Measurements from ENCODE around the gene DGUOK.
"Not testable (repeated sequence)": the region's sequence is repeated elsewhere in the genome, so short reads cannot be mapped to it uniquely, and the experiment has no call there.

The DGUOK gene

GRCh38 chr2:73921581-73921980 is 5.1 kb upstream of the DGUOK start:
- no peak for DNase-seq

- DNase-seq: no peak
Measured at GRCh38 chr2:73922681-73923080, 4.0 kb upstream of the DGUOK start.

GRCh38 chr2:73925033-73925704 is 1.5 kb upstream of the DGUOK start:
- DNase-seq: peak in 1 of 2 experiments; percentile 37

GRCh38 chr2:73925853-73926492 is 707 bp upstream of the DGUOK start:
- no peak for DNase-seq

DNA sequence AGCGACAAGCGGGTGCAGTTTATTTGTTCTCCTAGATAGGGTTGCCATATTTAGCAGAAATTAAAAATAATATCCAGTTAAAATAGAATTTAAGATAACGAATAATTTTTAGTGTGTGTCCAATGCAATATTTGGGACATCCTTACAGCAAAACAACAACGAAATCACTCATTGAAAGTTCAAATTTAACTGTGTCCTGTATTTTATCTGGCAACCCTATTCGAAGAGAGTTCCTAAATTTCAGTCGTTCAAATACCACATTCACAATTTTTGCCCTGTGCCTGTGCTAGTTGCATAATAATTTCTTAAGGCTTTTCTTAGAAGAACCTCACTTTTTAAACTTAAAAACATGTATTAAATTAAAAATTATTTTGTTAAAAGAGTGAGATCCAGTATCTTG is 664 bp downstream of the DGUOK start:
- no peak for DNase-seq

GRCh38 chr2:73928963-73929347 is 2.3 kb downstream of the DGUOK start:
- no peak for DNase-seq

DNA sequence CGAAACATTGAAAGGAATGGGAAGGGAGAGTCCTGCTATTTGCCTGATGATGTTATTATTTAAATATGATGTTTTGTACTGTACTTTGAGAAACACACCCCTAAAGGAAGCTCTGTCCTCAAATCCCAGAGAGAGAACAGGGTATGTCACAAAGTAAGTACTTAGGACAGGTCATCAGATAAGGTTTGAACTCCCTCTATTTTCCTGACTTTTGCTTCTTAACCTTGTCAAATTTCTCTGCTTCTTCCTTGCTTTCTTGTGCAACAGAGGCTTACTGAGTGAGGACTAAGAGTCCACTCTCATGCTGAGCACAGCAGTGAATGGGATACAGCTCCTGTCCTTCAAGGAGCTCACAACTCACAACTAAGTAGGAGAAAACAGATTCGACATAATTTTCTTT is 3.7 kb downstream of the DGUOK start:
- no peak for DNase-seq

- no peak for DNase-seq
Measured at GRCh38 chr2:73931531-73932500, 5.1 kb downstream of the DGUOK start.

DNA sequence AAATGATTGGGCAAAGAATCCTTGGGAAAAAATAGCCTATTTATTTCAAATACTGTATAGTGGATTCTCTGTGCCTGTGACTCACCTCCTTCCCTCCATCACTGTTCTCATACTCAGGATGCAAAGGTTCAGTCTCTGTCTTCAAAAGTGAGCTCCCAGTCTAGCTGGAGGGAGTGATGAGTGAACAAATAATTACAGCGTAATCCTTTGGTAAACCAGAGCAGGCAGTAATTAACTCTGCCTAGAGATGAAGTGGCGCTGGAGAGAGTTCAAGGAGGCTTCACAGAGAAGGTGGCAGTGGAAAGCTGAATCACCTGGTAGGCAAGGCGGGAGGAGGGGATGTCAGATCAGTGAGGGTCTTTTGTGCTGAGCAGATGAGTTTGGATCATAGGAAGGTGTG is 6.5 kb downstream of the DGUOK start:
- no peak for DNase-seq

DNA sequence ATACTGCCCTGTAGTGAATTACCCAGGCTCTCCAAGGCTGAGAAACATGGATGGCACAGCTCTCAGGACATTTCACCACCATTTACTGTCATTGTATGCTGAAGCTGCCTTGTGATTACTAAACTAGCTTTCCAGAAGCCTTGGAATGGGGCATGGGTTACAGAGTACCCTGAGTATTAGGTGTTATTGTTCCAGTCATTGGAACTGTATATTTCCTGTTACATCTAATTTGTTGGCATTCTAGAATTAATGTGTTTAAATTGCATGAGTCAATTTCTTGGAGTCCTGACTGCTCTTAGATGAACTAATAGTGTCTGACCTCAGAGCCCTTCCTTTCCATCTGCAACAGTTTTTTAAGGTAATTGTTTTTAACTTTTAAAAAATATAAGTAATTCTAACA is 9.0 kb downstream of the DGUOK start:
- no peak for DNase-seq

DNA sequence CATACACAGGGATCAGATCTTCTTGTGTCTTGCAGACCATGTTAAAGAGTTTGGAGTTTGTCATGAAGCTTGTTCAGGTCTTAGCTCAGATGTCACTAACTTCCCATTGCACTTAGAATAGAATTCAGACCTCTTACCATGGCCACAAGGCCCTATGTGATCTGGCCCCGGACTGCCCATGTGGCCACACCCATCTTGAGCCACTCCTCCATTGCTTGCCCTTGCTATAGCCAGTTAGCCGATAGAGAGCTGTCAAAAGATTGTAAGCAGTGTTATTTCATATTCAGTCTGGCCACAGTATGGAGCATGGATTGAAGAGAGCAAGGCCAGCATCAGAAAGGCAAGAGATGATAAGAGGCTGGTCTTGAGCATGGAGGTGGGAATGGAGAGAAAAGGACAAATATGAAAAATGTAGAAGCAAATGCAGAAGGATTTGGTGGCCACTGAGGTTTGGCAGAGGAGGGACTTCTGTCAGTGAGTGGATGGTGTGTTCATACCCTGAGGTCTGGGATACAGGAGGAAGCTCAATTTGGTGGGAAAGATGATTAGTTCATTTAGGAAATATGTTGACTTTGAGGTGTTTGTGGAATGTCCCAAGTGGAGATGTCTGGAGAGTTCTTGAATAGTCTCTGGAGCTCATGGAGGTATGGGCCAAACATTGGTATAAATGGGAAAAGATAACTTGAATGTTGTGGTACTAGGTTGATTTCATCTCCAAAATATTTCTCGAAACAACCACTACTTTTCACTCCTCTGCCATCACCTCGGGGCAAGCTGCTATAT is 10.6 kb downstream of the DGUOK start:
- no peak for DNase-seq

GRCh38 chr2:73937899-73938298 is 11.2 kb downstream of the DGUOK start:
- no peak for DNase-seq

DNA sequence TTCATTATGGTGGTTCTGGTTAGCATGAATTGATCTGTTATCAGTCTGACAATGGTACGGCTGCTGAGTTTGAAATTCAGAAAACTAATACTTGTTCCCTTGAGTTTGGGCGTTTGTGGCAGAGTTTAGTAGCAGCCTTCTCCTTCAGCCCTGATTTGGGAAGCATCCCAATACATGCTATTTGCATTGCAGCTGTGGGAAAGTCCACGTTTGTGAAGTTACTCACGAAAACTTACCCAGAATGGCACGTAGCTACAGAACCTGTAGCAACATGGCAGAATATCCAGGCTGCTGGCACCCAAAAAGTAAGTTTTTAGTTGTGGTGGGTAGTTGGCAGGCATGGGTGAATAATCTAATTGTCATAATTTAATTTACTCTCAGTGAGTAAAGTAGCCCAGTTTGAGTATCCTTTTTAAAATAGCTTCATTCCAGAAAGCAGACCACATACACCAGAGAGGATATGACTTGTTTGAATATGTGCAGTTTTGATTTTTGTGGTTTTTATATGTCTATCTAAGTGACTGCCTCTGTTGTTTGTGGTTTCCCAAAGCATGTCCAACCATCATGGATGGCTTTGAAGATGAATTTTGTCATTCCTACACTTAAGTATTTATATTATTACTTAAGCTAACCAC is 12.2 kb downstream of the DGUOK start:
- no peak for DNase-seq

- peak; percentile 27 to 28 for DNase-seq
Measured at GRCh38 chr2:73939419-73939818, 12.7 kb downstream of the DGUOK start.

GRCh38 chr2:73940066-73940465 is 13.4 kb downstream of the DGUOK start:
- DNase-seq: not testable (repeated sequence)

DNA sequence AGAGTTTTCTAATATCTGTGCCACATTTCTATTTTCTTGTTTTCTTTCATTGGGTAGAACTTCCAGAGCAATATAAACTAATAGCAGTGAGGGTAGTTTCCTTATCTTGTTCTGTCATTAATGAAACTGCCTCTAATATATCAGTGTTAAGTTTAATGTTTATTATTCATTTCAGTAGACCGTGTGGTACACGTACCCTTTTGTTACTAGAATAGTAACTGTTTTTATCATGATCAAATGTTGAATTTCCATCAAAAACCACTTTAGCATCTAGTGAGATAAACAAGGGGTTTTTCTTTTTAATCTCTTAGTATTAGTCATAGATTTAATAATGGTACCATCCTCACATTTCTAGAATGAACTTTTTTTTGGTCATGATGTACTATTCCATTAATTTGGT is 16.0 kb downstream of the DGUOK start:
- DNase-seq: no peak

DNA sequence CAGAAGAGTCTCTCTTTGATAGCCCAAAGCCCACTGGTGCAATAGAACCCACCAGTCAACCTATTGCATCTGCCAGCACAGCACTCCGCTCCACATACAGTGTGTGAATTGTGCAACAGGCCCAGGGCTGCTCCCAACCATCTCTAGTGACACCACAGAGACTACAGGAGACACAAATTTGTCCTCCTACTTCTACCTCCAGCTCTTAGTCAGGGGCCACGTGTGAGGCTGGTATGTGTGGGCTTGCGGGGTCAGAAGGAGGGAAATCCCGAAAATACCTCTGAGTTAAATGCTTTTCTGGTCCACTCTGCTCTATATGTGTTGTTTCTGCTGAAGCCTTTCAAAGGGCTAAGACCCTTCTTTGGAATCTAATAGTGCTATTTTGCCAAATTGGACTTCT is 18.0 kb downstream of the DGUOK start:
- DNase-seq: no peak

GRCh38 chr2:73946215-73946614 is 19.5 kb downstream of the DGUOK start:
- no peak for DNase-seq

GRCh38 chr2:73946666-73947065 is 20.0 kb downstream of the DGUOK start:
- no peak for DNase-seq

DNA sequence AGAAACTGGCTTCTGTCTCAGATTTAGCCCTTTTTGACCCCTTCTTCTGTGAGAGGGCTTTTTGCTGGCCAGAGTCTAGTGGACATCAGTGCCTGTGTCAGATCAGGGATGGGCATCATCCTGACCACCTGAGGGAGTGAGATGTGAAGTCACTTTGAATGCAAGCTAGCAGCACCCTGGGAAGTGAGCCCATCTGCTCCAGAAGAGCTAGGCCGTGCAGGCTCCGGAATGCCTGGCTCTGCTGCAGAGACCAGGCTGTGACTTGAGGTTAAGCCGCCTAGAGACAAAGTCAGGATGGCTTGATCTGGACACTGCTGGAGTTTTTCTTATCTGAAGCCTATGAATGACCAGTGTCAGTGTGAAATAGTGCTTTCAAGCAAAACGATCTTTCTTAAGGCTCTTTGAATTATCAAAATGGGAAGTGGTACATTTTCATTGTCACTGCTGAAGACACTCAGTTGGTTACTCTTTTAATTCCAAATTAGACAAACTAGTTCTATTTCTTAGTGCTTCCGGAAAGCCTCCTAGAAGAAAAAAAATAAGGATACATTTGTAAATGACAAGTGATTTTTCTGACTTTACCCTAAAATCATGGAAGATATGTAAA is 20.8 kb downstream of the DGUOK start:
- no peak for DNase-seq

GRCh38 chr2:73949802-73950201 is 23.1 kb downstream of the DGUOK start:
- no peak for DNase-seq
